GM21360 (cell line): Measurements from ENCODE around the gene USP13.
"Not testable (repeated sequence)": the region's sequence is repeated elsewhere in the genome, so short reads cannot be mapped to it uniquely, and the experiment has no call there.

ENCODE experiments used
- ATAC-seq: cut with Tn5 transposase; IDR thresholded peaks from one replicate; pipeline ENCODE4 v1.9.1; 2021; ENCODE audit warnings: mild to moderate bottlenecking, moderate library complexity; ENCODE audit not compliant: unreplicated experiment

USP13 gene

DNA sequence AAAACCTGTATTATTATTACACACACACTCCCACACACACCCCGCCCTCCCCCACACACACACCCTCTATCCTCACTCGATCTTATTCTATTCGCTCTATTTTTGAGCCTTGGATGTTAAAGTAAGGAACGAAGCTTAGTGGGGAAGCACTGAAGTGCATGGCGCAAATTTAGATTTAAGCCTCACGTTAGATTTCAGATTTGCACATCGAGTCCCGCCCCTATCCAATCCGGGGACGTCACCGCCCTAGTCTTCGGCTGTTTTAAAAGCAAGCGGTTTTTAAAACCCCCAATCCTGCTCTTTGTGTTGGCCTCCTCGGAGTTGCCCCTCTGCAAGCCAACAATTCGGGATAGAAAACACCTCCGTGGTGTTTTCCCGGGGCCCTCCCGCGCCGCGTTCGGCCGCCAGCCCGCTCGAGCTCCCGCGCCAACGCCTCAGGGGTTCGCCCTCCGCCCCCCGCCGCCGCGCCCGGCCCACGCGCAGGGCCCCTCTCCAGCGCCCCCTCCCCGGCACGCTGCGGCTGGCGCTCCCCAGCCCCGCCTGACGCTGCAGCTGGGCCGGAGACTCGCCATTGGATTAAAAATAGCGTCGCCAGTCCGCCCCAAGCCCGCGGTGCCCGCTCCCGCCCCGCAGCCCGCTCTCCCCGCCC lies at the start of gene USP13:
Gene USP13 (plus strand): TSS at position 594 of the 649 bp plus-strand sequence. CDS start 186 bp downstream, outside the sequence.
- ATAC-seq = peak; percentile 69

DNA sequence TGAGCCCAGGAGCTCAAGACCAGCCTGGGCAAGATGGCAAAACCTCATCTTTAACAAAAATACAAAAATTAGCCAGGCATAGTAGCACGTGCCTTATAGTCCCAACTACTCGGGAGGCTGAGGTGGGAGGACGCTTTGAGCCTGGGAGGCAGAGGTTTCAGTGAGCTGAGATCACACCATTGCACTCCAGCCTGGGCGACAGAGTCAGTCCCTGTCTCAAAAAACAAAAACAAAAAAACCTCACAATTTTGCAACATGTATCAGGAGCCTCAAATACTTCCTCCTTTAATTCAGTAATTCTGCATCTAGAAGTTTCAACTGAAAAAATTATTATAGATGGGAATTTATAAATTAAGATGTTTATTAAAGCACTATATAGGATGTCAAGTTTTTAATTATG lies 49.5 kb upstream of the USP13 start:
- no peak for ATAC-seq

- ATAC-seq = no peak
Measured at GRCh38 chr3:179603831-179604230, 49.0 kb upstream of the USP13 start.

DNA sequence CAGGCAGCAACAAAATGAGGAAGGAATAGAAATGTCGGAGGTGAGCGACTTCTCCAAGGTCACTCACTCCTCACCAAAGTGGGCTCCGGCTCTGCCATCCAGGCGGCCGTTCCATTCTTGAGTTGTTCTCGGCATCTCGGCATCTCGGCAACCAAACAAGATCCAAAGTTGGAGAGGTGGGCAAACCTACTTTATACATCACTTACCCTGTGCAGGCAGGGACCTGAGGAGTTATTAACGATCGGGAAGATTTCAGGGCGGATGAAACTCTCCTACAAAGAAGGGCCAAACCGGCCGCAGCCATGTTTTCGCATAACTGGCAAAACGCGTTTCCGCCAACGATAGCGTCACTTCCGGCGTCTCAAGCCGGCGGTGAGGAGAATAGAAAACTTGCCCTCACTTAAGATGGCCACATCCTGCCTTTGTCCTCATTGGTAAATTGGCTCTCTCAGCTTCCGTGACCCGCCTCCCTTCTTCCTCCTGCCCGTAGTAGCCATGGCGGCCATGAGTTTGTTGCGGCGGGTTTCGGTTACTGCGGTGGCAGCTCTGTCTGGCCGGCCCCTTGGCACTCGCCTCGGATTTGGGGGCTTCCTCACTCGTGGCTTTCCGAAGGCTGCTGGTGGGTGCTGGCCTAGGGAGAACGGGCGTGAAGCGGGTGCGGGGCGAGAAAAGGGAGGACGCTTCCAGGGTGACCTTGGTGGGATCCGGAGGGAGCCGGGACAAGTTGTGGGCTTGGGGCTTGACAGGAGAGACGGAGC lies 48.3 kb upstream of the USP13 start, which contains the start of the genes MRPL47 and NDUFB5:
Gene MRPL47 (minus strand): TSS at position 318 of the 758 bp plus-strand sequence. CDS start 14 bp downstream, at position 304.
Gene NDUFB5 (plus strand): TSS at position 474 of the 758 bp plus-strand sequence. CDS start 22 bp downstream, at position 496.
- peak; percentile 94 for ATAC-seq

GRCh38 chr3:179606534-179607085 lies 46.2 kb upstream of the USP13 start:
- ATAC-seq = no peak

- ATAC-seq = peak; percentile 52
Measured at GRCh38 chr3:179608931-179609720, 43.7 kb upstream of the USP13 start.

- no peak for ATAC-seq
Measured at GRCh38 chr3:179610066-179610465, 42.8 kb upstream of the USP13 start.

DNA sequence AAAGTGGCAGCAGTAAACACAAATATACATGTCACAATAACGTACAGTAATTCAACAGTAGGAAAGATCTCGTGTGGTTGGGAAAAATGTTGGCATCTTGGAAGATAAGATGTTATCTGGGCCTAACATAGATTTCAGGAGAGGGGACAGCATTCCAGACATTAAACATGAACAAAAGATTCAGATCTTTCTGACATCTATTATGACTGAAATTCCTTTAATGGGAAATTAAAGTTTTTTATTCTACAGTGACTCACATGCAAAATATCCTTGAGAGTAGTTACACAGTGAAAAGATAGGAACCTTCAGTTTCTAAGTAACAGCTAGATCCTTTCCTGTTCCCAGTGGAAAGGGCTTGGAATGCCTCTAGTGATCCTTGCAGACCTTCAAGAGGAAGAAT lies 39.0 kb upstream of the USP13 start:
- ATAC-seq = no peak

- no peak for ATAC-seq
Measured at GRCh38 chr3:179615458-179616173, 37.2 kb upstream of the USP13 start.

- ATAC-seq = no peak
Measured at GRCh38 chr3:179622023-179622422, 30.8 kb upstream of the USP13 start.

DNA sequence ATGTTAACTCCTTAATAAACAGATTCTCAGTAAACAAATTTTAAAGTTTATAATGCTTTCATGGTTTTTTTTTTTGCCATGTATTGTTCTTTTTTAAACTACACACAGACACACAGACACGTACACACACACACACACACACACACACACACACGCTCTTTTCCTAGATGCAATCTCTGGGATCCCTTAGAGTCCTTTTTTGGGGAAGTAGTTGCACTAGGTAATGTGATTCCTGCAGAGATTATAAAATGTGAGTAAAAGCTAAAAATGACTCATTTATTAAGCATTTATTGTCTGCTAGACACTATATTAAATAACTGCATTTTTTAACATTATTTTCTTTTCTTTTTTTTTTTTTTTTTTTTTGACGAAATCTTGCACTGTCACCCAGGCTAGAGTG lies 28.4 kb upstream of the USP13 start:
- ATAC-seq = no peak

- no peak for ATAC-seq
Measured at GRCh38 chr3:179630753-179631451, 21.9 kb upstream of the USP13 start.

DNA sequence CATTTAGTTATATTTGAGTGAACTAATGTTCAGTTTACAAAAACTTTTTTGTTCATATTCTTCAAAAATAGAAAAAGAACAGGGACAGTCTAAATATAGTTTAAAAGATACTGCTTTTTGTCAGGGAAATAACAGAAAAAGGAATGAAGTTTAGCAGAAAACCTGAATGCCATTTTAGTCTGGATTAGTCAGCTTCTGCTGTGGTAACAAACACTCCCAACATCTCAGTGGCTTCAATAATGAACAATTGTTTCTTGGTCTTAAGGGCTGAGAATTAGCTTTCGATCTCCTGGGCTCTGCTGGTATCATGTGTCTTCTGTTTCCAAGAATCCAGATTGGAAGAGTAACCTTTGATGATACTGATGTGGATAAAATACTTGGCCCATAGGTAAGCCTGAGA lies 12.4 kb upstream of the USP13 start:
- ATAC-seq = no peak

DNA sequence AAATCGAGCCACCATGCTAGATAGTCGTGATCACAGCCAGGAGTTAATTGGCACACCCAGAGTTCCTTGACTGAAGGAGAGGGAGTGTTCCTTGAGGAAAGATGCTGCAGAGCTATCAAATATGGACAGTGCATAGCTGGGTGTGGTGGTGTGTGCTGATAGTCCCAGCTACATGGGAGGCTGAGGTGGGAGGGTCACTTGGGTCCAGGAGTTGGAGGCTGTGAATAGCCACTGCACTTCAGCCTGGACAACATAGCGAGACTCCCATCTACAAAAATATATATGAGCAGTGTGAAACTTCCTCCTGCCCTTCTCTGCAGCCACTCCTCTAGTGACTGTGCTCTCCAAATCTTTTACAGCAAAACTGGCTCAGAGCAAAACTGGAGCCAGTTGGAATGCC lies 10.0 kb upstream of the USP13 start:
- no peak for ATAC-seq

DNA sequence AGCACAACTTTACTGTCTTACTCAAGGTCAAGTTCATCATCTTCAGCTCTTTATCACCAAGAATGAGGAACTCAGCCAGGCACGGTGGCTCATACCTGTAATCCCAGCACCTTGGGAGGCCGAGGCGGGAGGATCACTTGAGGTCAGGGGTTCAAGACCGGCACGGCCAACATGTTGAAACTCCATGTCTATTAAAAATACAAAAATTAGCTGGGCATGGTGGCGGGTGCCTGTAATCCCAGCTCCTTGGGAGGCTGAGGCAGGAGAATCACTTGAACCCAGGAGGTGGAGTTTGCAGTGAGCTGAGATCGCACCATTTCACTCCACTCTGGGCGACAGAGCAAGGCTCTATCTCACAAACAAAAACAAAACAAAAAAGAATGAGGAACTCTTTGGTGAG lies 9.0 kb upstream of the USP13 start:
- not testable (repeated sequence) for ATAC-seq

DNA sequence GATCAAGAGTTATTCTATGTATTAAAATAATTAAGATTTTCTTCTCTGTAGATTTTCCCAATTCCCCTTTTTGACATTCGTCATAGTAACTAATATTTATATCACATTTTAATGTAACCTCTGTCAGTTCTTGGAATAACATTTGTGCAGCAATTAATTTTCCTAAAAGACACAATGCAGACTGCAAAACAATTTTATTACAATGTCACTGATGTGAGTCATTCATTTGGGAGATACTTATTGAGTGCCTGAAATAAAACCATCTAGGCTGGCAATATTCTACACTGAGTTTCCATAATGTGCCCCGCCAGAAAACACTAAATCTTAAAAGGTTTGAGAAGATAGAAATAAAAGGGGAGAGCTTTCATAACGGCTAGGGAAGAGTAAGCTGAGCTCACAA lies 6.7 kb upstream of the USP13 start:
- ATAC-seq = no peak

GRCh38 chr3:179651687-179652446 lies 973 bp upstream of the USP13 start:
- ATAC-seq = no peak

DNA sequence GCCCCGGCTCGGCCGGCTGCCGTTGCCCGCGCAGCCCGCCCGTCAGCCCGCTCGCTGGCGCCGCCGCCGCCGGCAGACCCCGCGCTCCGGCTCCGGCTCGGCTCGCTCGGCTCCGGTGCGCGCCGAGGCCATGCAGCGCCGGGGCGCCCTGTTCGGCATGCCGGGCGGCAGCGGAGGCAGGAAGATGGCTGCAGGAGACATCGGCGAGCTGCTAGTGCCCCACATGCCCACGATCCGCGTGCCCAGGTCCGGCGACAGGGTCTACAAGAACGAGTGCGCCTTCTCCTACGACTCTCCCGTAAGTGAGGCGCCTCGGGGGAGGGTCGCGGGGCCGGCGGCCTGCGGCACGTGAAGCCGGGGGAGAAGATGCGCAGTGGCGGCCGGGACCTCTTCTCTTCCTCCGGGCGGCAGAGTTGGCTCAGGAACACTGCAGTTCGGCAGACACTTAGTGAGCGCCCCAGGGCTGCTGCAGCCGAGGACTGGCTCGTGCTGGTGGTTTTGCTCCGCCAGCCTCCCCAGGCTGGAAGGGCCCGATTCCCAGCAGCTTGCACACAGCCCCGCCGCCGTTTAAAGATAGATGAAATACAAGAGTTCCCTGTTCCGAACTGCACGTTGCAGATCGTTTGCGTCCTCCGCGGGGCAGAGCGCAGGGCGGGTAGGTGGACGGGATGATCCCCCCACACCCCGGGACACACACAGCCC lies 407 bp downstream of the USP13 start:
- peak; percentile 52 for ATAC-seq

DNA sequence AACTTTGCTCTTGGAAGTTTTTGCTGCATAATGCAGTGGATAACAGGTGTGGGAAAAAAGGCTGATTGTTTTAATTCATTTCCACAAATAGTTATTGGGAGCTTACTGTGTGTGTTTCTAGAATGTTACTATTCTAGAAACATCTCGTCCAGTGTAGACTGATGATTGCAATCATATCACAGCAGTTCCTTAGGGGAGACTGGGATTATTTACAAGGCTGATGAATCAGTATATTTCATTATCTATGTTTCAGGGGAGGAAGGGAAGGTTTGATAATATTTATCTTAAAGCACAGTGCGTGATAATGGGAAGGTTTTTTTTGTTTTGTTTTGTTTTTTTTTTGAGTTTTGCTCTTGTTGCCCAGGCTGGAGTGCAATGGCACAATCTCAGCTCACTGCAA lies 2.4 kb downstream of the USP13 start:
- no peak for ATAC-seq
